ENCODE results near the gene RBBP8NL. TPM values are rescaled to one million over a fixed set of nuclear protein-coding genes. Genes with fewer than 3 reads are reported as not detected.

The RBBP8NL gene
- total RNA-seq, 1 experiment from 2014 or later, result 1.5 TPM

GRCh38 chr20:62400541-62400940, 26.8 kb downstream of the RBBP8NL start (continued):
- TF ChIP-seq ZNF671 (CRISPR knock-in tag; IDR thresholded peaks at IDR 0.05) (no peak), ZBTB21 (CRISPR knock-in tag; IDR thresholded peaks at IDR 0.05; ENCODE audit: borderline replicate concordance) (no peak), NR1H2 (CRISPR knock-in tag; IDR thresholded peaks at IDR 0.05) (no peak), MLX (CRISPR knock-in tag; IDR thresholded peaks at IDR 0.05) (no peak), ZNF121 (CRISPR knock-in tag; IDR thresholded peaks at IDR 0.05) (no peak), GRHL2 (CRISPR knock-in tag; IDR thresholded peaks at IDR 0.05; ENCODE audit: insufficient replicate concordance, severe bottlenecking) (no peak), OVOL2 (CRISPR knock-in tag; IDR thresholded peaks at IDR 0.05; ENCODE audit: borderline replicate concordance) (no peak), PRDM15 (CRISPR knock-in tag; IDR thresholded peaks at IDR 0.05) (no peak)

- POLR2A ChIA-PET, result interaction anchor here (0.7 to 1.7 kb wide), 3 partner anchors 9 to 36 kb away, joined by 4 to 6 read pairs (median 5); partner anchors contain the start of gene RPS21
Observed at GRCh38 chr20:62400021-62400420, 27.3 kb downstream of the RBBP8NL start.

More at GRCh38 chr20:62400021-62400420, 27.3 kb downstream of the RBBP8NL start:
- Mint-ChIP-seq H3K36me3 (no peaks in the 10 kb centered on the region), H3K9me3 (peaks cover 9% of the 10 kb centered on the region; the same call in 1 of the 2 replicates), H3K4me1 (peaks cover 5% of the 10 kb centered on the region), H3K27me3 (ENCODE audit: low read depth) (no peaks in the 10 kb centered on the region), H3K4me3 (no peak overlapping the region), H3K27ac (no peak overlapping the region)
- ATAC-seq (no peak), DNase-seq (ENCODE audit: low spot score) (no peak)
- TF ChIP-seq TP53 (CRISPR knock-in tag; IDR thresholded peaks at IDR 0.05), result no peak
- no peak for TF ChIP-seq ZBTB21 (CRISPR knock-in tag; IDR thresholded peaks at IDR 0.05; ENCODE audit: borderline replicate concordance)
- no peak for TF ChIP-seq ARID4B (CRISPR knock-in tag; IDR thresholded peaks at IDR 0.05; ENCODE audit: borderline replicate concordance)
- no peak for TF ChIP-seq ATF3 (CRISPR knock-in tag; conservative IDR thresholded peaks at IDR 0.05)
- TF ChIP-seq NR3C1 (CRISPR knock-in tag; conservative IDR thresholded peaks at IDR 0.05; ENCODE audit: low read depth), result no peak
- CTCF ChIA-PET, result interaction anchor here (0.6 to 2.2 kb wide), 8 partner anchors 10 to 1840 kb away, joined by 3 to 17 read pairs (median 7); partner anchors contain the start of gene RBBP8NL

Measured in WTC11 (cell line).